Loucy (cell line): ENCODE measurements around the gene NUB1.

Experiments used
- H2AFZ ChIP-seq: fragments of 200-600 bp; sonication (generic); 2 replicates; pipeline ENCODE4 v1.6.0; 2016; ENCODE audit warnings: antibody characterized with exemption, mild to moderate bottlenecking, low read length, moderate library complexity
- H3F3A ChIP-seq: fragments of 200-600 bp; 2 replicates; pipeline ENCODE4 v1.6.0; 2016; ENCODE audit warnings: antibody characterized with exemption, low read depth, mild to moderate bottlenecking
- H3K27me3 ChIP-seq: fragments of 200-600 bp; sonication (generic); 2 replicates; pipeline ENCODE4 v1.6.1; 2014; ENCODE audit warnings: low read length, mild to moderate bottlenecking; ENCODE audit not compliant: insufficient read depth, poor library complexity, severe bottlenecking
- H3K36me3 ChIP-seq: fragments of 200-600 bp; sonication (generic); 2 replicates; pipeline ENCODE4 v1.6.1; 2016; ENCODE audit warnings: low read length; ENCODE audit not compliant: insufficient read depth
- H3K4me1 ChIP-seq: fragments of 200-600 bp; sonication (generic); 2 replicates; pipeline ENCODE4 v1.5.1; 2014; ENCODE audit warnings: low read length, mild to moderate bottlenecking; ENCODE audit not compliant: insufficient read depth, poor library complexity, severe bottlenecking
- H3K4me2 ChIP-seq: fragments of 200-600 bp; sonication (generic); 2 replicates; pipeline ENCODE4 v1.6.0; 2014; ENCODE audit warnings: antibody characterized with exemption, low read length, low read depth, mild to moderate bottlenecking; ENCODE audit not compliant: poor library complexity, severe bottlenecking
- H3K4me3 ChIP-seq: fragments of 200-600 bp; sonication (generic); 2 replicates; pipeline ENCODE4 v1.5.1; 2014; ENCODE audit warnings: low read length, mild to moderate bottlenecking, mixed read lengths; ENCODE audit not compliant: poor library complexity, severe bottlenecking
- H3K79me2 ChIP-seq: fragments of 200-600 bp; sonication (generic); 2 replicates; pipeline ENCODE4 v1.6.1; 2014; ENCODE audit warnings: low read length; ENCODE audit not compliant: insufficient read depth
- H3K9ac ChIP-seq: fragments of 200-600 bp; sonication (generic); 2 replicates; pipeline ENCODE4 v1.6.0; 2014; ENCODE audit warnings: mild to moderate bottlenecking, low read depth, low read length, moderate library complexity; ENCODE audit not compliant: poor library complexity, severe bottlenecking
- H3K9me2 ChIP-seq: fragments of 200-600 bp; sonication (generic); replicated peaks from 2 replicates; pipeline ENCODE4 v1.6.1; 2016; ENCODE audit warnings: low read depth, low read length, mixed read lengths
- H3K9me3 ChIP-seq: fragments of 200-600 bp; sonication (generic); 2 replicates; pipeline ENCODE4 v1.6.1; 2014; ENCODE audit warnings: mild to moderate bottlenecking, antibody characterized with exemption, low read length, low read depth; ENCODE audit not compliant: insufficient read depth
- H4K20me1 ChIP-seq: fragments of 200-600 bp; sonication (generic); 2 replicates; pipeline ENCODE4 v1.6.0; 2014; ENCODE audit warnings: antibody characterized with exemption, low read length, mild to moderate bottlenecking; ENCODE audit not compliant: insufficient read depth, poor library complexity, severe bottlenecking
- EZH2phosphoT487 ChIP-seq: fragments of 200-600 bp; IDR thresholded peaks from 2 replicates; pipeline ENCODE4 v1.6.1; 2018; ENCODE audit warnings: antibody characterized with exemption, mild to moderate bottlenecking, moderate library complexity, borderline replicate concordance
- TF ChIP-seq, protein P1 (sequence below): fragments of 200-600 bp; sonication (generic); conservative IDR thresholded peaks from 2 replicates; pipeline ENCODE4 v1.5.1; 2014; ENCODE audit warnings: mild to moderate bottlenecking, antibody characterized with exemption, low read length

NUB1 gene

GRCh38 chr7:151392426-151392825 lies 50.8 kb downstream of the NUB1 start:
- no peak overlapping the region for H3K4me3 ChIP-seq
- H3K4me1 ChIP-seq: peaks cover 11% of the 10 kb centered on the region
- H3K9me3 ChIP-seq: no peaks in the 10 kb centered on the region
- no peaks in the 10 kb centered on the region for H3K27me3 ChIP-seq
- no peaks in the 10 kb centered on the region for H4K20me1 ChIP-seq
- H3F3A ChIP-seq: no peaks in the 10 kb centered on the region
- H2AFZ ChIP-seq: no peak overlapping the region
- no peaks in the 10 kb centered on the region for H3K36me3 ChIP-seq
- no peak for TF ChIP-seq EZH2phosphoT487
- TF ChIP-seq, protein P1, sequence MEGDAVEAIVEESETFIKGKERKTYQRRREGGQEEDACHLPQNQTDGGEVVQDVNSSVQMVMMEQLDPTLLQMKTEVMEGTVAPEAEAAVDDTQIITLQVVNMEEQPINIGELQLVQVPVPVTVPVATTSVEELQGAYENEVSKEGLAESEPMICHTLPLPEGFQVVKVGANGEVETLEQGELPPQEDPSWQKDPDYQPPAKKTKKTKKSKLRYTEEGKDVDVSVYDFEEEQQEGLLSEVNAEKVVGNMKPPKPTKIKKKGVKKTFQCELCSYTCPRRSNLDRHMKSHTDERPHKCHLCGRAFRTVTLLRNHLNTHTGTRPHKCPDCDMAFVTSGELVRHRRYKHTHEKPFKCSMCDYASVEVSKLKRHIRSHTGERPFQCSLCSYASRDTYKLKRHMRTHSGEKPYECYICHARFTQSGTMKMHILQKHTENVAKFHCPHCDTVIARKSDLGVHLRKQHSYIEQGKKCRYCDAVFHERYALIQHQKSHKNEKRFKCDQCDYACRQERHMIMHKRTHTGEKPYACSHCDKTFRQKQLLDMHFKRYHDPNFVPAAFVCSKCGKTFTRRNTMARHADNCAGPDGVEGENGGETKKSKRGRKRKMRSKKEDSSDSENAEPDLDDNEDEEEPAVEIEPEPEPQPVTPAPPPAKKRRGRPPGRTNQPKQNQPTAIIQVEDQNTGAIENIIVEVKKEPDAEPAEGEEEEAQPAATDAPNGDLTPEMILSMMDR: no peak
- no peak overlapping the region for H3K4me2 ChIP-seq
- no peaks in the 10 kb centered on the region for H3K9me2 ChIP-seq
- no peak overlapping the region for H3K9ac ChIP-seq
- no peaks in the 10 kb centered on the region for H3K79me2 ChIP-seq

DNA sequence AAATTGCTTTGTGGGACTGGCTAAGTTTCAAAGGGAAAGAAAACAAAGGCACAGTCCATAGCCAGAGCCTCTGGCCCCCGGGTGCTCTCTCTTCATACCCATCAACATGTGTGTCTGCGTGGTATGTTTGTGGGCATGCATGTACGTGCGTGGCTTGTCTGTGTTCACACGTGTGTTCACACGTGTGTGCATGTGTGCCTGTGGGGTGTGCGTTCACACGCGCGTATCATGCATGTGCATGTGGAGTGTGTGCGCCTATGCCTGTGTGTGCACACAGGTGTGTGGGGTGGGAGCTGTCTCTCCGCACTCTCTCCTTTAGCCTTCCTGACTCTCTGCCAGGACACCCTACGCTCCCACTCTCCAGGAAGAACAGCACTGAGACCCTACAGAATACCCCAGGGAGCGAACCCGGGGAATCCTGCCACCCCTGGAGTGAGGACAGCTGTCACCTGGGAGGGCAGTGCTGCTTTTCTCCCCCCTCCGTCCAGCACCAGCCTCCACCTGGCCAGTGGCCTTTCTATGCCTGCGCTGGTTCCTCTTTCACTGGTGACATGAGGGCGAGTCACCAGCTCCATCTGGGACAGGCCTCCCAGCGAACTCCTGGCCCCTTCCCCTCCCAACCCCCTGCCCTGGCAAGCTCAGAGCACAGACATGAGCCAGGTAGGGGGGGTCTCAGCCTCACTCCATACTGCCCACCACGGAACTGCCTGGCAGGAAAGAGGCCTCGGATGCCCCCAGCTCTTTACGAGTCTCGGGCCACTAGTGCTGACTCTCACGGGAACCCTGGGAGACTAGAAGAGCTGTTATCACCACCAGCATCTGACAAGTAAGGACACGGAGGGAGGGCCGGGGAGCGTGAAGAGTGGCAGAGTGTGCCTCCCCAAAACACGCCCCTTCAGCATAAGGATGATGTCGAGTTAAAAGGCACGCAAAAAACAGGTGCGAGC lies 51.7 kb downstream of the NUB1 start:
- no peaks in the 10 kb centered on the region for H3F3A ChIP-seq
- no peaks in the 10 kb centered on the region for H3K9me2 ChIP-seq
- TF ChIP-seq, protein P1: no peak
- TF ChIP-seq EZH2phosphoT487: no peak
- H2AFZ ChIP-seq: no peak overlapping the region
- H3K36me3 ChIP-seq: no peaks in the 10 kb centered on the region
- no peaks in the 10 kb centered on the region for H3K79me2 ChIP-seq
- peaks cover 11% of the 10 kb centered on the region for H3K4me1 ChIP-seq
- H3K9me3 ChIP-seq: no peaks in the 10 kb centered on the region
- H4K20me1 ChIP-seq: no peaks in the 10 kb centered on the region
- H3K4me2 ChIP-seq: peak overlapping the region; percentile 31
- no peaks in the 10 kb centered on the region for H3K27me3 ChIP-seq
- H3K4me3 ChIP-seq: no peak overlapping the region
- no peak overlapping the region for H3K9ac ChIP-seq

DNA sequence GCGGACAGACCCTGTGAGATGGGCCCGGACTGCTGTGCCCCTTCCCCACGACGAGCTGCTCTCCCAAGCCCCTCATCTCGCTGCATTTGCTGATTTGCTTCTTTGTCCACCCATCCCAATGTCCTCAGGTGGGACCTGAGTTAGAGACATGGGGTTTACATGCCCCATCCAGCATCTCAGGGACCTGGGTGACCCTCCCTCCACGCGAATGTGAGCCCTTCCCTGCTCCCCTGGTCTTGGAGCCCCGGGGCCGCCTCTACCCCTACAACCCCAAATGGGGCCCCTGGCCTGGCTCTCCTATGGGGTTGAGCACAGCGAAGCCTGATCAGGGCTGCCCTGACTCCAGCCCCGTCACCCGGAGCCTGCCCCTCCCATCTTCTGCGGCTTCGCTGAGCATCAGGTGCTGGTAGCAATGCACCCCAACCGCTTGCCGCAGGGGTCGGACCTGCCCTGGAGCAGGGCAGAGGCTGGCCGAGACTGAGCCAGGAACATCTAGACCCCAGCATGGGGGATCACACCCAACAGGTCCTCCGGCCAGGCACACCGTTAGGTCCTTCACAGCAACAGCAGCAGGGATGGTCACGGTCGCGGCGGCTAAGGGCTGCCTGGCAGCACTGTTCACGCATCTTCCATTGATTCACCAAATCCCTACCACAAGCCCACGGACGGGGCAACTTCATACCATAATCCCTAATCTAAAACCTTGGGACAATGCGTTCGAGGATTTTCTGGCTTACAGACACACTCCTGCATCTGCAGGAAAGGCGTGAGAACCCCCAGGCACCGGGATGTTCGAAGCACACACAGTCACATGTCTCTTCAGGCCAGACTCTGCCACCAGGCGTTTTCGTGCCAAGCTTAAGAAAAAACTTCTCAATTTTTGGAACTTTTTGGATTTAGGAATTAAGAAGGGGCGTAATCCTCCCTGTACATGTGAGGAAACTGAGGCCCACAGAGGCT lies 52.7 kb downstream of the NUB1 start:
- peak overlapping the region; percentile 31 for H3K4me2 ChIP-seq
- no peaks in the 10 kb centered on the region for H4K20me1 ChIP-seq
- no peak overlapping the region for H2AFZ ChIP-seq
- H3K9ac ChIP-seq: no peak overlapping the region
- H3K36me3 ChIP-seq: no peaks in the 10 kb centered on the region
- H3K4me1 ChIP-seq: peaks cover 11% of the 10 kb centered on the region
- no peak overlapping the region for H3K4me3 ChIP-seq
- H3K79me2 ChIP-seq: no peaks in the 10 kb centered on the region
- no peaks in the 10 kb centered on the region for H3K9me3 ChIP-seq
- H3F3A ChIP-seq: no peaks in the 10 kb centered on the region
- H3K9me2 ChIP-seq: no peaks in the 10 kb centered on the region
- H3K27me3 ChIP-seq: no peaks in the 10 kb centered on the region
- TF ChIP-seq EZH2phosphoT487: no peak
- TF ChIP-seq, protein P1: no peak
